Testis (tissue), 3 donors: Measurements from ENCODE around the gene EHD2. TPM values are rescaled to one million over a fixed set of nuclear protein-coding genes. Genes with fewer than 3 reads are reported as not detected.
A peak's percentile ranks its signal among the peaks of the same experiment; 100 is the strongest.

Experiments
- DNase-seq: peaks from one replicate; pipeline ENCODE4 v3.0.0-alpha.2; 2019
- H3K27ac ChIP-seq, 2 donors: fragments of 200-600 bp; sonication (generic); one replicate each; pipeline ENCODE4 v1.5.1; 2019
- H3K27me3 ChIP-seq: fragments of 200-600 bp; sonication (generic); one replicate; pipeline ENCODE4 v1.5.1; 2019
- H3K36me3 ChIP-seq: fragments of 200-600 bp; sonication (generic); one replicate; pipeline ENCODE4 v1.5.1; 2017; ENCODE audit warnings: low read depth; ENCODE audit errors: missing control alignments
- H3K4me1 ChIP-seq: fragments of 200-600 bp; sonication (generic); one replicate; pipeline ENCODE4 v1.5.1; 2019
- H3K4me3 ChIP-seq, 2 donors: fragments of 200-600 bp; sonication (generic); one replicate each; pipeline ENCODE4 v1.5.1; 2017 to 2019
- H3K9me3 ChIP-seq: fragments of 200-600 bp; sonication (generic); one replicate; pipeline ENCODE4 v1.5.1; 2017
- POLR2A ChIP-seq: fragments of 450-650 bp; IDR thresholded peaks from one replicate; pipeline ENCODE4 v1.6.1; 2017; ENCODE audit warnings: antibody characterized with exemption, mild to moderate bottlenecking, moderate library complexity
- WGBS, 2 donors: methylation state at CpG; one replicate each; pipeline ENCODE4 v1.1.5; 2018; 5-methylcytosine and 5-hydroxymethylcytosine counted together
- intact Hi-C: fragments of 100-400 bp; cut with DNase I; formaldehyde crosslinking; loops from one replicate; pipeline ENCODE4 v1.15.1; 2023; ENCODE audit warnings: low total_unique reads
- polyA plus RNA-seq: library from polyadenylated mRNA; stranded (reverse); fragments of 350-450 nt; fragmentation: Illumina TruSeq; extraction: RNeasy Lipid Tissue Mini Kit (QIAGEN cat#74804); gene quantifications from one replicate; pipeline ENCODE4 v1.2.3, GENCODE V29; 2014; ENCODE audit warnings: low read depth, low replicate concordance; ENCODE audit not compliant: insufficient read depth
- total RNA-seq, 2 donors: library from RNA; depleted of rRNA; stranded (reverse); fragments of >200 nt; gene quantifications; one replicate each; pipeline ENCODE4 v1.2.3, GENCODE V29; 2016
- TF ChIP-seq, protein P1 (sequence below), 3 experiments: fragments of 450-650 bp in 2 of 3; fragments of 200-600 bp in 1 of 3; sonication (generic) in 1 of 3; IDR thresholded peaks; one replicate each; pipeline ENCODE4 v1.5.1; 2016 to 2019; ENCODE audit warnings: antibody characterized with exemption in 3 of 3, mild to moderate bottlenecking in 2 of 3, moderate library complexity in 1 of 3

The EHD2 gene
- total and polyA plus RNA-seq, 3 donors from 2014 or later, result 26.8 to 37.0 (median 33.9) TPM

DNA sequence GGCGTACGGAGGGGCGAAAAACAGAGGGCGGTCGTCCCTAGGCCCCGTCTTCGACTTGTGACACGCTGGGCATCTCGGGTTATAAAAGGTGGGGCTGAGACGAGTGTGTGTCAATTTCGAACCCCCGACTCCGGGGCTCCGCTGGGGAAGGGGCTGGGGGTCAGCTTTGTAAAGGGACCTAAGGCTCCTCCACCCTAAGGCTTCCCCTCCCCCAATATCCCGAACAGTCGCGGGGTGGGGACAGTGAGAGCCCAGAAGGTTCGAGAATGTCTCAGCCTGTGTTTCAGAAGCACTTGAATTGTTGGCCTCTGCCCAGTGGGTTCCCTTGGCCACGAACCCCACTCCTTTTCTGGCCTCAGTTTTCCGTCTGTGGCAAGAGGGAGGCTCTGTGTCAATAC is 65.7 kb downstream of the EHD2 start:
- Histone ChIP-seq H3K9me3 (no peaks in the 10 kb centered on the region), H3K27ac (peak overlapping the region; percentile 94 to 98), H3K27me3 (no peaks in the 10 kb centered on the region), H3K4me1 (no peaks in the 10 kb centered on the region), H3K4me3 (peak overlapping the region; percentile 66 to 98), H3K36me3 (no peaks in the 10 kb centered on the region)
- TF ChIP-seq, protein P1, sequence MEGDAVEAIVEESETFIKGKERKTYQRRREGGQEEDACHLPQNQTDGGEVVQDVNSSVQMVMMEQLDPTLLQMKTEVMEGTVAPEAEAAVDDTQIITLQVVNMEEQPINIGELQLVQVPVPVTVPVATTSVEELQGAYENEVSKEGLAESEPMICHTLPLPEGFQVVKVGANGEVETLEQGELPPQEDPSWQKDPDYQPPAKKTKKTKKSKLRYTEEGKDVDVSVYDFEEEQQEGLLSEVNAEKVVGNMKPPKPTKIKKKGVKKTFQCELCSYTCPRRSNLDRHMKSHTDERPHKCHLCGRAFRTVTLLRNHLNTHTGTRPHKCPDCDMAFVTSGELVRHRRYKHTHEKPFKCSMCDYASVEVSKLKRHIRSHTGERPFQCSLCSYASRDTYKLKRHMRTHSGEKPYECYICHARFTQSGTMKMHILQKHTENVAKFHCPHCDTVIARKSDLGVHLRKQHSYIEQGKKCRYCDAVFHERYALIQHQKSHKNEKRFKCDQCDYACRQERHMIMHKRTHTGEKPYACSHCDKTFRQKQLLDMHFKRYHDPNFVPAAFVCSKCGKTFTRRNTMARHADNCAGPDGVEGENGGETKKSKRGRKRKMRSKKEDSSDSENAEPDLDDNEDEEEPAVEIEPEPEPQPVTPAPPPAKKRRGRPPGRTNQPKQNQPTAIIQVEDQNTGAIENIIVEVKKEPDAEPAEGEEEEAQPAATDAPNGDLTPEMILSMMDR (IDR thresholded peaks at IDR 0.05), result no peak
- no peak for TF ChIP-seq POLR2A
- DNase-seq, result no peak
- WGBS, 2 donors, result 1% methylated on average over 18 to 20 of the region's 20 CpGs
- intact Hi-C loops, result no loop called here

DNA sequence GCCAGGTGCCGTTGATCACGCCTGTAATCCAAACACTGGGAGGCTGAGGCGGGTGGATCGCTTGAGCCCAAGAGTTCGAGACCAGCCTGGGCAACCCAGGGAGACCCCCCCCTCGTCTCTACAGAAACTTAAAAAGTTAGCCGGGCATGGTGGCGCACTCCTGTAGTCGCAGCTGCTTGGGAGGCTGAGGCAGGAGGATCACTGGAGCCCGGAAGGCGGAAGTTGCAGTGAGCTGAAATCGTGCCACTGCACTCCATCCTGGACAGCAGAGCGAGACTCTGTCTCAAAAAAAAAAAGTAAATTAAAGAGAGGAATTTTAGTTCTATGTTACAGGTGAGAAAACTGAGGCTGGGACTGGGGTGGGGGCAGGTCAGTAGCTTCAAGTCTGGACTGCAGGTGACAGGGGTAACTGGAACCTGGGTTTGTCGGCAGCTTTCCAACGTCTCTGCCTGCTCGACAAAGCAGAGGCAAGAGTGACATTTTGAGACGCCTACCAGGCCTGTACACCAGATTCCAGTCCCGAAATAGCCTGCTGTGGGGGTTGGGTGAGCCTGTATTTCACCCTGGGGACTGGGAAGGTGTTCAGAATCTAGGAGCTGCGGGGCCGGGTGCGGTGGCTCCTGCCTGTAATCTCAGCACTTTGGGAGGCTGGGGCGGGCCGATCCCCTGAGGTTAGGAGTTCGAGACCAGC is 66.4 kb downstream of the EHD2 start:
- Histone ChIP-seq H3K4me3 (peak overlapping the region; percentile 66 to 98), H3K4me1 (no peaks in the 10 kb centered on the region), H3K27me3 (no peaks in the 10 kb centered on the region), H3K9me3 (no peaks in the 10 kb centered on the region), H3K36me3 (no peaks in the 10 kb centered on the region), H3K27ac (peak overlapping the region; percentile 94 to 98)
- 39 to 40% methylated on average over 16 to 24 of the region's 24 CpGs for WGBS, 2 donors
- intact Hi-C loops, result loop anchor here (10.0 kb wide), 1 partner anchor 65 kb away; the partner anchor contains the start of gene EHD2
- peak; percentile 43 for DNase-seq
- TF ChIP-seq, protein P1 (IDR thresholded peaks at IDR 0.05), result no peak
- no peak for TF ChIP-seq POLR2A

DNA sequence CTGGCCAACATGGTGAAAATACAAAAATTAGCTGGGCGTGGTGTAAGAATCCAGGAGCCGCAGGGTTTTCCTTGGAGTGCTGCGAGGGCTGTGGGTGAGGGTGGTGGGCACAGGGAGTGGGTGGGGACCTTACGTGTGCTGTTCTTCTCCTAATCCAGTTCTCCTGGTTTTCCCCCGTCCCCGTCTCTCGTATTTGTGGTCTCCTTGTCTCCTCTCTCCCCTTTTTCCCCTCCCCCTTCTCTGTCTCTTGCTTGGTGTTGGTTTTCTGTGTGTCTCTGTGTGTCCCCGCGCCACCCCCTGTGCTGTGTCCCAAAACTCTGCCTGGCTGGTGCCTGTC is 67.0 kb downstream of the EHD2 start:
- DNase-seq, result no peak
- intact Hi-C loops, result loop anchor here (10.0 kb wide), 1 partner anchor 65 kb away; the partner anchor contains the start of gene EHD2
- H3K9me3 ChIP-seq, result no peaks in the 10 kb centered on the region
- no peaks in the 10 kb centered on the region for H3K36me3 ChIP-seq
- H3K4me3 ChIP-seq, result no peak overlapping the region
- WGBS, 2 donors, result 54 to 62% methylated on average over 7 to 9 of the region's 9 CpGs
- peak overlapping the region; percentile 25 to 94 for H3K27ac ChIP-seq
- TF ChIP-seq, protein P1 (IDR thresholded peaks at IDR 0.05), result no peak
- TF ChIP-seq POLR2A, result no peak
- H3K4me1 ChIP-seq, result no peaks in the 10 kb centered on the region
- H3K27me3 ChIP-seq, result no peaks in the 10 kb centered on the region

DNA sequence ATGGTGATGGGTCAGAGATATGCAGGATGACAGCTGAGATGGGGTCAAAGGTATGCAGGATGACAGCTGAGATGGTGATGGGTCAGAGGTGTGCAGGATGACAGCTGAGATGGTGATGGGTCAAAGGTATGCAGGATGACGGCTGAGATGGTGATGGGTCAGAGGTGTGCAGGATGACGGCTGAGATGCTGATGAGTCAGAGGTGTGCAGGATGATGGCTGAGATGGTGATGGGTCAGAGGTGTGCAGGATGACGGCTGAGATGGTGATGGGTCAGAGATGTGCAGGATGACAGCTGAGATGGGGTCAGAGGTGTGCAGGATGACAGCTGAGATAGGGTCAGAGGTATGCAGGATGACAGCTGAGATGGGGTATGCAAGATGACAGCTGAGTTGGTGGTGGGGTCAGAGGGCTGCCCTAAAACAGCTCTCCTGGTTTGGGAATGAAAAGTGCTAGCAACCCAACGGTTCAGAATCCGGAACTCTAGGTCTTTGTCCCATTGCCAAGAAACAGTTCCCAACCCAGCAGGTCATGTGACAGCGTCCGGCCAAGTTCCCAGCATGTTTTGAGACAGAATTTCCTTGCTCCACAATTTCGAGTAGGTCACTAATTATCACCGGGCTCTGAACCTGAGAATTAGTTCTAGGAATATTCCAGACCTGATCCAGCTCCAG is 68.5 kb downstream of the EHD2 start:
- intact Hi-C loops, result loop anchor here (10.0 kb wide), 1 partner anchor 67 kb away; the partner anchor contains the start of gene EHD2
- Histone ChIP-seq H3K36me3 (no peaks in the 10 kb centered on the region), H3K9me3 (no peaks in the 10 kb centered on the region), H3K27me3 (no peaks in the 10 kb centered on the region), H3K4me1 (no peaks in the 10 kb centered on the region), H3K4me3 (no peak overlapping the region), H3K27ac (peak overlapping the region in 1 of 2 donors; percentile 15)
- TF ChIP-seq, protein P1 (IDR thresholded peaks at IDR 0.05), result no peak
- TF ChIP-seq POLR2A, result no peak
- WGBS, 2 donors, result 58 to 65% methylated on average over 9 of the region's 9 CpGs
- peak; percentile 71 for DNase-seq
